Thyroid gland (tissue), 4 donors: ENCODE results near the gene PRR4. TPM values are rescaled to one million over a fixed set of nuclear protein-coding genes. Genes with fewer than 3 reads are reported as not detected.

ENCODE experiments used
- DNase-seq, 2 donors: peaks; one replicate each; pipeline ENCODE4 v3.0.0-alpha.2; 2019
- H3K27ac ChIP-seq, 3 donors: fragments of 200-600 bp; sonication (generic); 1 replicate in 2 of 3; 2 replicates in 1 of 3; pipeline ENCODE4 v1.5.1; 2016 to 2019; ENCODE audit warnings: mild to moderate bottlenecking in 1 of 3, moderate library complexity in 1 of 3
- H3K27me3 ChIP-seq: fragments of 200-600 bp; sonication (generic); one replicate; pipeline ENCODE4 v1.5.1; 2019
- H3K36me3 ChIP-seq, 2 donors: fragments of 200-600 bp; sonication (generic); one replicate each; pipeline ENCODE4 v1.5.1; 2016 to 2019
- H3K4me1 ChIP-seq, 2 donors: fragments of 200-600 bp; sonication (generic); one replicate each; pipeline ENCODE4 v1.5.1; 2017 to 2019
- H3K4me3 ChIP-seq, 3 donors: fragments of 200-600 bp; sonication (generic); replicated peaks in 1 of 3; 1 replicate in 2 of 3; 2 replicates in 1 of 3; pipeline ENCODE4 v1.5.1; 2016; ENCODE audit warnings: mild to moderate bottlenecking in 1 of 3
- H3K9me3 ChIP-seq: fragments of 200-600 bp; sonication (generic); one replicate; pipeline ENCODE4 v1.5.1; 2017
- CTCF ChIP-seq, 6 experiments: fragments of 200-600 bp in 3 of 6; fragments of 450-650 bp in 3 of 6; sonication (generic) in 3 of 6; IDR thresholded peaks; one replicate each; pipeline ENCODE4 v1.5.1; 2016 to 2019; ENCODE audit warnings: antibody characterized with exemption in 6 of 6, mild to moderate bottlenecking in 2 of 6, inconsistent platforms in 1 of 6, moderate library complexity in 1 of 6
- POLR2A ChIP-seq, 2 donors: fragments of 450-650 bp; IDR thresholded peaks; one replicate each; pipeline ENCODE4 v1.6.1; 2017; ENCODE audit warnings: antibody characterized with exemption in 2 of 2, mild to moderate bottlenecking in 2 of 2, moderate library complexity in 1 of 2
- WGBS, 2 donors: methylation state at CpG; one replicate each; pipeline ENCODE4 v1.1.5; 2017; 5-methylcytosine and 5-hydroxymethylcytosine counted together
- intact Hi-C: fragments of 100-400 bp; cut with DNase I; formaldehyde crosslinking; loops from one replicate; pipeline ENCODE4 v1.15.1; 2023
- total RNA-seq, 4 donors: library from RNA; depleted of rRNA; stranded (reverse); fragments of >200 nt; gene quantifications; one replicate each; pipeline ENCODE4 v1.2.3, GENCODE V29; 2016

The PRR4 gene
- total RNA-seq, 4 donors from 2014 or later: 4.3 to 8.7 (median 7.8) TPM

- 83% methylated on average over 2 of the region's 2 CpGs; no CpG with 5 or more reads in 1 of the 2 donors for WGBS, 2 donors
- Histone ChIP-seq H3K9me3 (no peaks in the 10 kb centered on the region), H3K27ac (no peak overlapping the region), H3K36me3 (no peaks in the 10 kb centered on the region), H3K4me3 (no peak overlapping the region), H3K4me1 (no peaks in the 10 kb centered on the region), H3K27me3 (no peaks in the 10 kb centered on the region)
- TF ChIP-seq POLR2A (IDR thresholded peaks at IDR 0.05): no peak
- TF ChIP-seq CTCF (IDR thresholded peaks at IDR 0.05): no peak
- no peak for DNase-seq
- intact Hi-C loops: no loop called here
Measured at GRCh38 chr12:10853776-10854175, 4.5 kb upstream of the PRR4 start.

GRCh38 chr12:10851243-10851858, 2.1 kb upstream of the PRR4 start:
- TF ChIP-seq POLR2A (IDR thresholded peaks at IDR 0.05): no peak
- no peak for TF ChIP-seq CTCF (IDR thresholded peaks at IDR 0.05)
- intact Hi-C loops: no loop called here
- WGBS, 2 donors: 85 to 95% methylated on average over 4 of the region's 4 CpGs
- no peak for DNase-seq
- no peak overlapping the region for H3K27ac ChIP-seq
- no peaks in the 10 kb centered on the region for H3K4me1 ChIP-seq
- H3K4me3 ChIP-seq: no peak overlapping the region
- H3K27me3 ChIP-seq: no peaks in the 10 kb centered on the region
- H3K36me3 ChIP-seq: no peaks in the 10 kb centered on the region
- no peaks in the 10 kb centered on the region for H3K9me3 ChIP-seq

- no peak for TF ChIP-seq CTCF (IDR thresholded peaks at IDR 0.05)
- TF ChIP-seq POLR2A (IDR thresholded peaks at IDR 0.05): no peak
- no peaks in the 10 kb centered on the region for H3K36me3 ChIP-seq
- no peak overlapping the region for H3K4me3 ChIP-seq
- no peak overlapping the region for H3K27ac ChIP-seq
- no peaks in the 10 kb centered on the region for H3K27me3 ChIP-seq
- DNase-seq: no peak
- WGBS, 2 donors: 34 to 67% methylated on average over 2 of the region's 2 CpGs
- H3K9me3 ChIP-seq: no peaks in the 10 kb centered on the region
- intact Hi-C loops: no loop called here
- no peaks in the 10 kb centered on the region for H3K4me1 ChIP-seq
Measured at GRCh38 chr12:10847744-10848143, 1.5 kb downstream of the PRR4 start.

GRCh38 chr12:10842862-10843261, 6.4 kb downstream of the PRR4 start:
- DNase-seq: no peak
- intact Hi-C loops: no loop called here
- no peak for TF ChIP-seq POLR2A (IDR thresholded peaks at IDR 0.05)
- no peak for TF ChIP-seq CTCF (IDR thresholded peaks at IDR 0.05)
- H3K4me1 ChIP-seq: no peaks in the 10 kb centered on the region
- no peak overlapping the region for H3K4me3 ChIP-seq
- no peaks in the 10 kb centered on the region for H3K9me3 ChIP-seq
- H3K27me3 ChIP-seq: no peaks in the 10 kb centered on the region
- no peak overlapping the region for H3K27ac ChIP-seq
- 95 to 100% methylated on average over 2 of the region's 2 CpGs for WGBS, 2 donors
- H3K36me3 ChIP-seq: no peaks in the 10 kb centered on the region

GRCh38 chr12:10838461-10838860, 10.8 kb downstream of the PRR4 start:
- no peak overlapping the region for H3K4me3 ChIP-seq
- no peaks in the 10 kb centered on the region for H3K36me3 ChIP-seq
- DNase-seq: no peak
- no peaks in the 10 kb centered on the region for H3K9me3 ChIP-seq
- intact Hi-C loops: no loop called here
- no peaks in the 10 kb centered on the region for H3K4me1 ChIP-seq
- 82 to 85% methylated on average over 3 of the region's 3 CpGs for WGBS, 2 donors
- no peaks in the 10 kb centered on the region for H3K27me3 ChIP-seq
- H3K27ac ChIP-seq: no peak overlapping the region
- no peak for TF ChIP-seq CTCF (IDR thresholded peaks at IDR 0.05)
- TF ChIP-seq POLR2A (IDR thresholded peaks at IDR 0.05): no peak
